ENCODE results near the gene MCMBP.

DNA sequence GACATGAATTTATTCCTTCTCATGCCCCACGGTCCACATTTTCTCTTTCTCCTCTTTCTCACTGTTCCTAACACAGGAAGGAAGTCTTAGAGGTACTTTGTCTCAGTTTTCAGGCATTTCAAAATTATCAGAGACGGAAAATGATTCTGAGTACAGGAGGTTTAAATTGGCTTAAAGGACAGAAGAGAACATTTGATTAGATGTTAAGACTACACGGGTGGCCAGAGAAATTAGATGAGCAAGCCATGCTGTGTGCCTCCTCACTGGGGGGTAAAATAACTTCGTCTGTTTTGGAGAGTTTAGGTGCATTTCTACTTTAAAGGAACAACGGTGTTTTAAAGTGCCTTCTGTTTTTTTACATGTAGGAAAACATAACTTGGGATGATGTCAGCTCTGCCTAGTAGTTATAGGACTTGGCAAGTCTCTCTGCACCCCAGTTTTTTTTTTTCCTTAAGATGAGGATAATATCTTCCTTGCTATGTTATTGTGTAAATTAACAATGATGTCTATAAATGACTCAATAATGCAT, 66.9 kb downstream of the MCMBP start:
- TF ChIP-seq, protein P1, sequence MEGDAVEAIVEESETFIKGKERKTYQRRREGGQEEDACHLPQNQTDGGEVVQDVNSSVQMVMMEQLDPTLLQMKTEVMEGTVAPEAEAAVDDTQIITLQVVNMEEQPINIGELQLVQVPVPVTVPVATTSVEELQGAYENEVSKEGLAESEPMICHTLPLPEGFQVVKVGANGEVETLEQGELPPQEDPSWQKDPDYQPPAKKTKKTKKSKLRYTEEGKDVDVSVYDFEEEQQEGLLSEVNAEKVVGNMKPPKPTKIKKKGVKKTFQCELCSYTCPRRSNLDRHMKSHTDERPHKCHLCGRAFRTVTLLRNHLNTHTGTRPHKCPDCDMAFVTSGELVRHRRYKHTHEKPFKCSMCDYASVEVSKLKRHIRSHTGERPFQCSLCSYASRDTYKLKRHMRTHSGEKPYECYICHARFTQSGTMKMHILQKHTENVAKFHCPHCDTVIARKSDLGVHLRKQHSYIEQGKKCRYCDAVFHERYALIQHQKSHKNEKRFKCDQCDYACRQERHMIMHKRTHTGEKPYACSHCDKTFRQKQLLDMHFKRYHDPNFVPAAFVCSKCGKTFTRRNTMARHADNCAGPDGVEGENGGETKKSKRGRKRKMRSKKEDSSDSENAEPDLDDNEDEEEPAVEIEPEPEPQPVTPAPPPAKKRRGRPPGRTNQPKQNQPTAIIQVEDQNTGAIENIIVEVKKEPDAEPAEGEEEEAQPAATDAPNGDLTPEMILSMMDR (IDR thresholded peaks at IDR 0.05; ENCODE audit: insufficient read depth, low read length) = no peak
- no peak for TF ChIP-seq POLR2AphosphoS5 (IDR thresholded peaks at IDR 0.05; ENCODE audit: low read depth)

Measured in HL-60 (cell line).